ENCODE data around the gene NCKAP5L. TPM values are rescaled to one million over a fixed set of nuclear protein-coding genes. Genes with fewer than 3 reads are reported as not detected.
A peak's percentile ranks its signal among the peaks of the same experiment; 100 is the strongest.

NCKAP5L gene
- total RNA-seq, 4 donors from 2014 or later = 36.1 to 70.2 (median 44.7) TPM

- H3K9me3 ChIP-seq = no peaks in the 10 kb centered on the region
- TF ChIP-seq EP300 (IDR thresholded peaks at IDR 0.05) = no peak
- TF ChIP-seq POLR2A (IDR thresholded peaks at IDR 0.05) = no peak
- peaks cover 0 to 29% (median 4%) of the 10 kb centered on the region in 4 donors for H3K4me1 ChIP-seq
- DNase-seq (ENCODE audit: low spot score in 2 of 2) = no peak
- 54 to 67% methylated on average over 5 to 7 of the region's 7 CpGs for WGBS, 2 donors
- no peak overlapping the region for H3K4me3 ChIP-seq
- H3K27me3 ChIP-seq = no peaks in the 10 kb centered on the region
- peaks cover 0 to 100% (median 11%) of the 10 kb centered on the region in 3 donors for H3K36me3 ChIP-seq
- peak overlapping the region in 1 of 4 donors; percentile 17 for H3K27ac ChIP-seq
Measured at GRCh38 chr12:49798248-49798647, 30.0 kb downstream of the NCKAP5L start.

DNA sequence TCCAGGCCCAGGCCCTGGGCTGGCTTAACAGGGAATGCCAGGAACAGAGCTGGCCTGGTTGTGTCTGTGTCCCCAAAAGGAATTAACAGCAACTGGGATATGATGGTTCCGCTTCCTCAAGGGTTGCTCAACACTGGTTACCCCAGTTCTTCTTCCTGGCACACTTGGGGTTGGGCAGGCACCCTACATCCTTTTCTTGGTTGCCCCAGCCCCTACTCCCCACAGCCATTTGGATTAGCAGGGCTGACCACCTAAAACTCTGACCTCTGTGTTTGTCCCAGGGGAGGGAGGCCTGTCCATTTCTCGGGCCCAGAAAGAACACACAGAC, 30.8 kb downstream of the NCKAP5L start:
- TF ChIP-seq, protein P1, sequence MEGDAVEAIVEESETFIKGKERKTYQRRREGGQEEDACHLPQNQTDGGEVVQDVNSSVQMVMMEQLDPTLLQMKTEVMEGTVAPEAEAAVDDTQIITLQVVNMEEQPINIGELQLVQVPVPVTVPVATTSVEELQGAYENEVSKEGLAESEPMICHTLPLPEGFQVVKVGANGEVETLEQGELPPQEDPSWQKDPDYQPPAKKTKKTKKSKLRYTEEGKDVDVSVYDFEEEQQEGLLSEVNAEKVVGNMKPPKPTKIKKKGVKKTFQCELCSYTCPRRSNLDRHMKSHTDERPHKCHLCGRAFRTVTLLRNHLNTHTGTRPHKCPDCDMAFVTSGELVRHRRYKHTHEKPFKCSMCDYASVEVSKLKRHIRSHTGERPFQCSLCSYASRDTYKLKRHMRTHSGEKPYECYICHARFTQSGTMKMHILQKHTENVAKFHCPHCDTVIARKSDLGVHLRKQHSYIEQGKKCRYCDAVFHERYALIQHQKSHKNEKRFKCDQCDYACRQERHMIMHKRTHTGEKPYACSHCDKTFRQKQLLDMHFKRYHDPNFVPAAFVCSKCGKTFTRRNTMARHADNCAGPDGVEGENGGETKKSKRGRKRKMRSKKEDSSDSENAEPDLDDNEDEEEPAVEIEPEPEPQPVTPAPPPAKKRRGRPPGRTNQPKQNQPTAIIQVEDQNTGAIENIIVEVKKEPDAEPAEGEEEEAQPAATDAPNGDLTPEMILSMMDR (IDR thresholded peaks at IDR 0.05) = no peak
- TF ChIP-seq POLR2A (IDR thresholded peaks at IDR 0.05) (no peak), EP300 (IDR thresholded peaks at IDR 0.05) (no peak)
- DNase-seq (ENCODE audit: low spot score in 2 of 2) = no peak
- WGBS, 2 donors = 72 to 74% methylated on average over 2 of the region's 2 CpGs
- H3K9me3 ChIP-seq = no peaks in the 10 kb centered on the region
- no peak overlapping the region for H3K4me3 ChIP-seq
- H3K36me3 ChIP-seq = peaks cover 2 to 100% (median 6%) of the 10 kb centered on the region in 3 donors
- H3K27me3 ChIP-seq = no peaks in the 10 kb centered on the region
- peaks cover 0 to 28% (median 4%) of the 10 kb centered on the region in 4 donors for H3K4me1 ChIP-seq
- H3K27ac ChIP-seq = peak overlapping the region in 2 of 4 donors; percentile 28 to 48

DNA sequence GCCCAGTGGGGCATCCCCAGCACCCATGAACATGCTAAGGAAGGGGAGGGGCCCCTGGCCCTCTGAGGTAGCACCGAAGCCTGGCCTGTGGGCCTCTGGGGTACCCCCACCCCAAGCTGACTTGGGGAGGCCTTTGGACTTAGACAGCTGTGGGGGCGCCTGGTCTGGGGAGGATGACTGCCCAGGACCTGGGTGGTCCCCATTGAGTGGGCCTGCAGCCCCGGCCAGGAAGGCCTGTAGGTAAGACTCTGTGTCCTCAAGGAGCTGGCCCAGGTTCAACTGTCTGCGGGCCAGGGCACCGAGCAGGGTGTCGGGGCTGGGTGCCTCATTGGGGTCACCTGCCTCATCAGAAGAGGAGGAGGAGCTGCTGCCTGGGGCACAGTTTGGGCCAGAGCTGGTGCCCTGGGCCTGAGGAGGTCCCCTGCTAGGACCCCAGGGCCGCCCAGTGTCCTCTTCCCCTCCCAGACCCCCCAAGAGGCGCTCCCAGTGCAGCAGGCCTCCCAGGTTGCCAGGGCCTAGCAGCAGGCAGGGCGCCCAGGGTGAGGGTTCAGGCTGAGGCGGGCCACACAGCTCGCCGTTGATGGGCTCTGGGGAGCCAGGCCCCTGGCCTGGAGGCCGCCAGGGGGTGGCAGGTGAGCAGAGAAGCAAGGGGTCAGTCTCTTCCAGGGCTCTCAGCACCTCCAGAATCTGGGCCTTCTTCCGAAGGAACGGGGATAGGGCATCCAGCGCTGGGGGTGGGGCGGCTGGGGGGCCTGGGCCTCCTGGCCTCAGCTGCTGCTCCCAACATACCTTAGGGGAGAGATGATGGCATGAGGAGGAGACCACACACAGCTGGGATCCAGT, 31.4 kb downstream of the NCKAP5L start:
- 69 to 79% methylated on average over 8 to 16 of the region's 17 CpGs for WGBS, 2 donors
- peaks cover 2 to 100% (median 6%) of the 10 kb centered on the region in 3 donors for H3K36me3 ChIP-seq
- peak overlapping the region in 2 of 4 donors; percentile 28 to 48 for H3K27ac ChIP-seq

DNA sequence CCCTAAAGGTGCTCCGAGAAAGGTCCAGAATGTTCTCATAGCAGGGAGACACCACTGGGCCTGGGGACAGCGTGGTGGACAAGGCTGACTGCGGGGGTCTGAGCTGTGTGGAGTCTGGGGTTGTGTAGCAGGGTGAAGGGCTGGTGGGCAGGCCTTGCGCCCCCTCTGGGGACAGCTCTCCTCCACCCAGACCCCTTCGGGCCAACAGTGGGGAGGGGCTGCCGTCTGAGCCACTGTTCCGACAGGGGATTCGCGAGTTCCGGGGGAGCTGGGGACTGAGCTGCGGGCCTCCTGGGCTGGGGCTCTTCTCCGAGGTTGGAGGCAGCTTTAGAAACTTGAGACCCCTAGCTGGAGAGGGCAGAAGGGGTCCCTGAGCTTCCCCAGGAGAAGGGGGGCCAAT, 32.1 kb downstream of the NCKAP5L start:
- Histone ChIP-seq H3K4me3 (no peak overlapping the region), H3K36me3 (peaks cover 2 to 100% (median 6%) of the 10 kb centered on the region in 3 donors), H3K9me3 (no peaks in the 10 kb centered on the region), H3K27me3 (no peaks in the 10 kb centered on the region), H3K4me1 (peaks cover 0 to 16% (median 4%) of the 10 kb centered on the region in 4 donors), H3K27ac (no peak overlapping the region)
- TF ChIP-seq POLR2A (IDR thresholded peaks at IDR 0.05) (no peak), EP300 (IDR thresholded peaks at IDR 0.05) (no peak)
- TF ChIP-seq, protein P1 (IDR thresholded peaks at IDR 0.05) = no peak
- 85 to 91% methylated on average over 7 to 12 of the region's 12 CpGs for WGBS, 2 donors
- no peak for DNase-seq (ENCODE audit: low spot score in 2 of 2)

More for the DNA sequence above, 31.4 kb downstream of the NCKAP5L start:
- H3K4me3 ChIP-seq = no peak overlapping the region
- H3K4me1 ChIP-seq = peaks cover 0 to 22% (median 4%) of the 10 kb centered on the region in 4 donors
- no peak for DNase-seq (ENCODE audit: low spot score in 2 of 2)
- H3K27me3 ChIP-seq = no peaks in the 10 kb centered on the region
- no peak for TF ChIP-seq POLR2A (IDR thresholded peaks at IDR 0.05)
- TF ChIP-seq EP300 (IDR thresholded peaks at IDR 0.05) = no peak
- TF ChIP-seq, protein P1 (IDR thresholded peaks at IDR 0.05) = no peak
- H3K9me3 ChIP-seq = no peaks in the 10 kb centered on the region

- TF ChIP-seq, protein P1 (IDR thresholded peaks at IDR 0.05) = no peak
- TF ChIP-seq POLR2A (IDR thresholded peaks at IDR 0.05) = no peak
- no peak for TF ChIP-seq EP300 (IDR thresholded peaks at IDR 0.05)
- Histone ChIP-seq H3K4me3 (no peak overlapping the region), H3K4me1 (peaks cover 0 to 12% (median 4%) of the 10 kb centered on the region in 4 donors), H3K9me3 (no peaks in the 10 kb centered on the region), H3K27me3 (no peaks in the 10 kb centered on the region), H3K36me3 (peaks cover 2 to 100% (median 6%) of the 10 kb centered on the region in 3 donors), H3K27ac (no peak overlapping the region)
- no peak for DNase-seq (ENCODE audit: low spot score in 2 of 2)
- WGBS, 2 donors = 87 to 95% methylated on average over 11 of the region's 12 CpGs
Measured at GRCh38 chr12:49795654-49796105, 32.5 kb downstream of the NCKAP5L start.

Measured in tibial nerve (tissue), 4 donors.